HPDE6-E6E7 (cell line): ENCODE results near the gene FNDC3B.

ENCODE experiments used
- DNase-seq: peaks from one replicate; pipeline ENCODE4 v3.0.0; 2011; ENCODE audit warnings: missing footprints; ENCODE audit errors: extremely low spot score

Gene FNDC3B

DNA sequence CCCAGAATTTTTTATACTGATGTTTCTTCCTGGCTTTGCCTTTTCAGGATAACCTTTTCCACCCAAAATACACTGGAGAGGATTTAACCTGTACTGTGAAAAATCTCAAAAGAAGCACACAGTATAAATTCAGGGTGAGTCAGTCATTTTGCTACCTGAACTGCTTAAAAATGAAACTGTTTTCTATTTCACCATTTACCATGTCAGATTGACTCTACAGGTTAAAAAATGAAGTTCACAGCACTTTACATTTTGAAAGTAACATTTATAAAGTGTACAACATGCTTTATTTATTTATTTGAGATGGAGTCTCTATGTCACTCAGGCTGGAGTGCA, 293.6 kb downstream of the FNDC3B start:
- DNase-seq: no peak

- DNase-seq: no peak
These were observed 294.5 kb downstream of the FNDC3B start for GRCh38 chr3:172333692-172334457.

DNA sequence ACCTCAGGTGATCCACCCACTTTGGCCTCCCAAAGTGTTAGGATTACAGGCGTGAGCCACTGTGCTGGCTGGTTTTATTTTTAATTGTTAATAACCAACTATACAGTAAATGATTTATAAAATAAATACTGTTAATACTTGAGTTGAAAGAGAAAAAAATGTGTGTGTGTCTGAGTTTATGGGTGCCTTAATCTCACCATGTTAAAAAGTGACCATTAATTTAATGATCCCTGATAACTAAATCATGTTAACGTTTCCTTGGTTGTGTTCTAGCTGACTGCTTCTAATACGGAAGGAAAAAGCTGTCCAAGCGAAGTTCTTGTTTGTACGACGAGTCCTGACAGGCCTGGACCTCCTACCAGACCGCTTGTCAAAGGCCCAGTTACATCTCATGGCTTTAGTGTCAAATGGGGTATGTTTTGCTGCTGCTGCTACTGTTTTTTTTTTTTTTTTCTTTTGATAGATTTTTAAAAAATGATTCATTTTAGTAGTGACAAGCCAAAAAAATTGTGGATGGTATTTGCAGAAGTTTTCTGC, 295.4 kb downstream of the FNDC3B start:
- DNase-seq: peak; percentile 51

DNA sequence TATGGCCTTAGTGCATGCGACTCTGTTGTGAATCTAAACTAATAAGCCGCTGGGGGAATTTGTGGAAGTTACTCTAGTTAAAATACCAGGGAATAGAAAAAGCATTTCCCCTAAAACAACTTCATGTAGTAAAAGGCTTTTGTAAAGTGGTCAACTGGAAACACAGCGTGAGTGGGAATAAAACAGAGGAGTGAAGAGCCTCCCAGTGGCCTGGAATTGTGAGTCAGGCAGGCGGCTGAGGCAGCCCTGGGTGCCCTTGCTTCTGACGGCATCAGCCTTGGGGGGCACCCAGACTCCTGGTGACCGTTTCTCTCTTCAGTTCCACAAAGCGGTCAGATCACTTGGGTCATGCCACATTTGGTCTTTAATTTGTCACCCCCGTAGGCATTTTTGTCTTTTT, 300.5 kb downstream of the FNDC3B start:
- no peak for DNase-seq

DNA sequence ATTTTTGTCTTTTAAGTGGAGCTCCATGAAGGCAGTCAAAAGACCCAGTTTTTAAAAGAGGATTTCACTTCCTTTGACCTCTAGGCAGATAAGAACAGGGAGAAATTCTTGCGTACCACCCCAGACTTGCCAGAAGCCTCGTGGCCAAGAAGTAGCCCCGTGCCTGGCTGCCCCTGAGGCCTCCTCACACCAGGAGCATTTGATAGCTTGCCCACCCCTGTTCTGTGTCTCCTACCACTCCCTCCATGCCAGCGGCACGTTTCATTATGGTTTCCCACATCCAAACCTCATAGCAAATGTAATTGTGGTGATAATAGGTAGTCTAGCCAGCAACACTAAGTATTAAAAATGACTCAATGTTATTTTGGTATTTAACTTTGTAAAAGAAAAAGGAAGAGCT, 301.2 kb downstream of the FNDC3B start:
- DNase-seq: no peak

DNA sequence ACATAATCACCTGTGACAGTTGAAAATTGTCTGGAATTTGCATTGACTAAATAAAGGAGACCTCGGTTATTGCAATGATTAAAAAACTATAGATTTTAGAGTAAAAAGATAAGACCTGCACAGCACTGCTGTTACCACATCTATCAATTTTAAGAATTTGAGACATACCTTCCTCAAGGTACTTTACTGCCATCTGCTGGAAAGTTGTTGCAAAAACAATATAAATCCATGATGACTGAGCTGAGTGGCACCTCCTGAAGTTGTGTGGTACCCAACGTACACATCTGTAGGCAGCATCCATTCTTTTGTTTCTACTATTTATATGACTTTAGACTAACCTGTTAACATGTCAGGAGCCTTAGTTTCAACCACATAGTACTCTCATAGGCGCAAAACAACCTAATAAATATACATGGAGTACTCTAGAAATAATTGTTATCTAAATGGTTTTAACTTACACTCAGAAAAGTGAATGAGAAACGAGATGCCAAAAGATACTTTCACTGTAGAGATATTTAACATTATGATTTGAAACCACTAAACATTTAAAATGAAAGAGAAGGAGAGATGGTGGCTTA, 302.2 kb downstream of the FNDC3B start:
- DNase-seq: peak; percentile 21

DNA sequence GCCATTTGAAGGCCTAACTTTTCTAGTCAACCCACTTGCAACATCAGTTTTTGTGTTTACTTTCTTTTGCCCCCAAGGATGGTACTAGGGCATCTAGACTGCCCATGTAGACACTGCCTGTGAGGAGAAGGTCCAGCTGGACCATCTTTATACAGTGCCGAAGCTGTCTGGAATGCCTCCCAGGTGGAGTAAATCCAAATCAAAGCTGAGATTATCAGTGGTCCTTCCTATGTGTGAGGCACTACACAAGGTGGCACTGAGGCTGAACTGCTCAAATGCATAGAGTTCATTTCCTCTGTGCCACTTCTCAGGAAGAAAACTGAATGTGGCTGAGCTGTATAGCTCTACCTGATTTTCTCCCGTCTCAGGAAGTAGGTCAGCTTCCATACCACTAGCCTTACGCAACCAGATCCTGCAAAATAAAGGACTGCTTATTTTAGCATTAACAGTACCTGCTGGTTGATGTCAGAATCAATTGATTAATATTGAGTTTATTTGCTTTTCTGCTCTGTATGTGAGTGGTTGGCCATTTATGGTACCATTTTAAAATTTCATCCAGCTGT, 302.8 kb downstream of the FNDC3B start:
- DNase-seq: no peak

DNA sequence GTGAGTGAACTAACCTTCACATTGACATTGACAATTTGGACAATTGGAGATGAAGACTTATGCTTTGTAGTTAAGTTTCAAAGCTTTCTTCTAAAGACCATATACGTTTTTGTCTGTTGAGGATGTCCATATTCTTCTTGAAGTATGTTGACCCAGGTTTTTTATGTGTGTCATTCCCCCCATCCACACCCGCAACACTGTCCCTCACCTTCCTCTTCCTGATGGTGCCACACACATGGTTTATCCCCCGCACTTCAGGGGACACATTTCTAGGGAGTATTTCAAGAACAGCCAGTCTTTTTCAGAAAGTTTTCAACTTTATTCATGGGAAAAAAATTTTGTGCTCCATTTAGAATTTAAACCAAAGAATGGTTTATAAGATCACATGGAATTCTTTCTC, 303.7 kb downstream of the FNDC3B start:
- no peak for DNase-seq

- no peak for DNase-seq
These were observed 304.6 kb downstream of the FNDC3B start for GRCh38 chr3:172343979-172344378.

DNA sequence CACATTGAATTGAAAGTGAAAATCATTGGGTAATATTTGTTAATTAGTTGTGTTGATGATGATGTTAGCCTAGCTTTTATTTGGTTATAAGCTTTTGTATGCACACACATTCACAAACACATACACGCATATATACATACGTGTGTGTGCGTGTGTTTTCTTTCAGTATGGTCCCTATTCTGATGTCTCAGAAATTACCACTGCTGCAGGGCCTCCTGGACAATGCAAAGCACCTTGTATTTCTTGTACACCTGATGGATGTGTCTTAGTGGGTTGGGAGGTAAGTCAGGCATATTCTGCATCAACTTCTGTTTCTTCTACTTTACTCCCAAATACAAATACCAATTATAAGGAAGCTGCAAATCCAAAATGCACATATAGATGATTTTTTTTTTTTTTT, 306.8 kb downstream of the FNDC3B start:
- DNase-seq: no peak

- DNase-seq: no peak
These were observed 308.7 kb downstream of the FNDC3B start for GRCh38 chr3:172347895-172348679.

GRCh38 chr3:172351895-172352466, 312.6 kb downstream of the FNDC3B start:
- DNase-seq: no peak

DNA sequence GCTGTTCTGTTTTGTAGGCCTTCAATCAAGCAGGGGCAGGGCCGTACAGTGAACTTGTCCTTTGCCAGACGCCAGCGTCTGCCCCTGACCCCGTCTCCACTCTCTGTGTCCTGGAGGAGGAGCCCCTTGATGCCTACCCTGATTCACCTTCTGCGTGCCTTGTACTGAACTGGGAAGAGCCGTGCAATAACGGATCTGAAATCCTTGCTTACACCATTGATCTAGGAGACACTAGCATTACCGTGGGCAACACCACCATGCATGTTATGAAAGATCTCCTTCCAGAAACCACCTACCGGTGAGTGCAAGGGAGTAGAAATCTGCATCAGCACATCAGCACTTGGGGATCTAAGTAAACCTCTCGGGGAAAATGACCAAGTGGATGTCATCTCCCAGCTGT, 313.4 kb downstream of the FNDC3B start:
- DNase-seq: no peak

GRCh38 chr3:172354931-172355499, 315.6 kb downstream of the FNDC3B start:
- no peak for DNase-seq

GRCh38 chr3:172355836-172356235, 316.5 kb downstream of the FNDC3B start:
- DNase-seq: peak; percentile 19

- no peak for DNase-seq
These were observed 317.0 kb downstream of the FNDC3B start for GRCh38 chr3:172356427-172356826.

DNA sequence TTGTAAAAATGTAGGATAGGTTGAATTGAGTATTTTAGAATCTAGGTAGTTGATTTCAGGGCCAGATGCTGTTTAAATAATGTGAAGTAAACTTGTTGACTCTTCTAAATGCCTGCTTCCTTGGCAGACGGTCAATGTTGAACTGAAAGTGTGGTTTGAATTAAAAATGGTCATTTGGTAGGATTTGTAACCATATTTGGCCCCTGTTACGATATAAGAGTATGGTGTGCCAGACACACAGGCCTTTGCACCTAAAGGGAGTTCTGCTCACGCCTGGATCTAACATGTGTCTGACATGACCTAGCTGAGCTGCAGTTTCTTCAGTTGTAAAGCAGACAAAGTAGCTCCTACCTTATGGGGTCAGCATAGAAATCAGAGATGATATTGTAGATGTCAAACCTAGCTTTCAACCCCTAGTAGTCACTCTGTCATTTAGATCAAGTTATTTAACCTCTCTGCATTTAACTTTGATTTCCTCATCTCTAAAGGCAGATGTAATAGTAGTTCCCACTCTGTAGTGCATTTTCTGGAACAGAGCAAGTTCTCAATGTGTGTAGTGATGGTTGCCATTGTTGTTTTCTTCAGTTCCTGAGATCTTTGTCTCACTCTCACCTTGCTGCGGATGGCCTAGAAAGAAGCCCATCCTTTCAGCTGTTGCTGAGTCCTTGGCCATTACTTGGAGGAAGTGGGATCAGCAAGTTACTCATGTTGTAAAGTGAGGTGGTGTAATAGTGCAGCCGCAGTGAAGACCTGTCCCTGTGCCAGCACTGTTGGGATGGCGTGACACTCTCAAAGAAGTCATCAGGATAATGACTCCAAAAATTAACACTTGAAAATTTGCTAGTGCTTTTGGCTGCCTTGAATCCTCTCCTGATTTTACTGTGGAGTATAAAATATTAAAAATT, 318.7 kb downstream of the FNDC3B start:
- DNase-seq: no peak

- no peak for DNase-seq
These were observed 319.9 kb downstream of the FNDC3B start for GRCh38 chr3:172359231-172359630.

DNA sequence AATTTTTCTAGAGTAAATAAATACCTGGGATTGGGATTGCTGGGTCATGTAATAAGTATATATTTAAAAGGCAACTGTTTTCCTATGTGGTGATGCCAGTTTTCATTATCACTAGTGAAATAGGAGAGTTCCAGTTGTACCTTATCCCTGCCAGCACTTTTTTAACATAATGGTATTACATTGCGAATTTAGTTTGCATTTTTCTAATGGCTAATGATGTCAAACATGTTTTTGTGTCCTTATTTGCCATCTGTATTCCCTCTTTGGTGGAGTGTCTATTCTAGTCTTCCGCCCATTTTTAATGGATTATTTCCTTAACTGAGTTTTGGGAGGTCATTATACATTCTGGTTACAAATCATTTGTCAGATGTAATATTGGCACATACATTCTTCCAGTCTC, 320.6 kb downstream of the FNDC3B start:
- DNase-seq: no peak

- no peak for DNase-seq
These were observed 323.2 kb downstream of the FNDC3B start for GRCh38 chr3:172362583-172362982.
